Measurements from ENCODE around the gene FRY.

GRCh38 chr13:31998131-31998530 lies 33.4 kb upstream of the FRY start:
- TF ChIP-seq TAF1 (IDR thresholded peaks at IDR 0.05; ENCODE audit: low read depth, low read length) (no peak), POLR2AphosphoS5 (IDR thresholded peaks at IDR 0.05; ENCODE audit: low read depth, low read length) (no peak), POLR2A (IDR thresholded peaks at IDR 0.05; ENCODE audit: low read depth, low read length) (no peak)

Data from GM12891 (cell line).